Esophagus (tissue), 2 donors: ENCODE data around the gene ARHGEF4. TPM values are rescaled to one million over a fixed set of nuclear protein-coding genes. Genes with fewer than 3 reads are reported as not detected.
"Not testable (repeated sequence)": the region's sequence is repeated elsewhere in the genome, so short reads cannot be mapped to it uniquely, and the experiment has no call there.

Experiments used
- H3K27ac ChIP-seq, 2 donors: one replicate each; pipeline ENCODE4 v1.5.1; 2013; ENCODE audit warnings: low read depth in 2 of 2, mild to moderate bottlenecking in 2 of 2, inconsistent platforms in 1 of 2, low read length in 1 of 2, moderate library complexity in 1 of 2
- H3K27me3 ChIP-seq, 2 donors: one replicate each; pipeline ENCODE4 v1.6.1; 2013; ENCODE audit warnings: low read length in 2 of 2, control low read depth in 1 of 2, mild to moderate bottlenecking in 1 of 2; ENCODE audit not compliant: insufficient read depth in 2 of 2, control insufficient read depth in 1 of 2
- H3K36me3 ChIP-seq, 2 donors: one replicate each; pipeline ENCODE4 v1.6.1; 2013; ENCODE audit warnings: low read length in 1 of 2; ENCODE audit not compliant: control insufficient read depth in 2 of 2, insufficient read depth in 2 of 2
- H3K4me1 ChIP-seq, 2 donors: one replicate each; pipeline ENCODE4 v1.6.1; 2013; ENCODE audit warnings: low read length in 1 of 2; ENCODE audit not compliant: control insufficient read depth in 2 of 2, insufficient read depth in 2 of 2
- H3K4me3 ChIP-seq, 2 donors: one replicate each; pipeline ENCODE4 v1.5.1; 2013; ENCODE audit warnings: low read length in 2 of 2, mild to moderate bottlenecking in 2 of 2, low read depth in 1 of 2, moderate library complexity in 1 of 2
- H3K9me3 ChIP-seq, 2 donors: one replicate each; pipeline ENCODE4 v1.6.1; 2013; ENCODE audit warnings: mild to moderate bottlenecking in 2 of 2, low read depth in 1 of 2, low read length in 1 of 2, moderate library complexity in 1 of 2; ENCODE audit not compliant: control insufficient read depth in 2 of 2, insufficient read depth in 1 of 2
- WGBS, 2 donors: extraction: QIAGEN DNeasy Blood & Tissue Kit; methylation state at CpG; one replicate each; pipeline ENCODE4 v1.1.7; 2013; 5-methylcytosine and 5-hydroxymethylcytosine counted together
- polyA plus RNA-seq, 2 donors: library from polyadenylated mRNA; stranded (reverse); fragments of 200-250 nt; gene quantifications; one replicate each; pipeline ENCODE4 v1.2.3, GENCODE V29; 2013
- donor health status: healthy with polysubstance abuse.
- donor health status: Bipolar disorder and iron deficiency.

Gene ARHGEF4
- polyA plus RNA-seq, 2 donors = 32.2 to 98.9 TPM

- not testable (repeated sequence) for H3K27ac ChIP-seq, H3K4me1 ChIP-seq, H3K27me3 ChIP-seq, H3K9me3 ChIP-seq, H3K4me3 ChIP-seq
- H3K36me3 ChIP-seq = peaks cover 5 to 12% of the 10 kb centered on the region in 2 donors
- WGBS, 2 donors = 94 to 96% methylated on average over 6 of the region's 6 CpGs
These were observed 231.5 kb downstream of the ARHGEF4 start for GRCh38 chr2:131068172-131068571.

GRCh38 chr2:131075578-131075977, 238.9 kb downstream of the ARHGEF4 start:
- H3K9me3 ChIP-seq, H3K27me3 ChIP-seq, H3K4me3 ChIP-seq, H3K4me1 ChIP-seq, H3K27ac ChIP-seq: not testable (repeated sequence)
- WGBS, 2 donors = 97% methylated on average over 15 of the region's 15 CpGs
- H3K36me3 ChIP-seq = peaks cover 0 to 21% of the 10 kb centered on the region in 2 donors

DNA sequence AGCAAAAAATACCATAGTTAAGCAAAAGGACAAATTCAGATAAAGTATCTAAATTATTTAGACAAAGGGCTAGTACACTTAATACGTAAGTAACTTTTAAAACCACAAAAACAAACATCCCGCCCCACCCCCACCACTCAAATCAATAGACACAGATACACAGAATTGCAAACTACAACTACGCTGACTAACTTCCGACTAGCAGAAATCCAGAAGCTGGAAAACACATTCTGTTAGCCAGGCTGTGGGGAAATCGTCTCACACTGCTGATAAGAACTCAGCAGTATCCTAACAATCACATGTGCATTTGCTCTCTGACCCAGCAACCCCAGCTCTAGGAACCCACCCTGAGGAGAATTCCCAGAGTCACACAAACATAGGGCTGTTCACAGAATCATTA, 240.0 kb downstream of the ARHGEF4 start:
- WGBS, 2 donors = 82 to 87% methylated on average over 5 of the region's 5 CpGs
- Histone ChIP-seq H3K27me3 (no peaks in the 10 kb centered on the region), H3K27ac (no peak overlapping the region), H3K36me3 (peaks cover 3 to 20% of the 10 kb centered on the region in 2 donors), H3K9me3 (no peaks in the 10 kb centered on the region), H3K4me1 (peaks cover 3 to 4% of the 10 kb centered on the region in 2 donors), H3K4me3 (no peak overlapping the region)

- Histone ChIP-seq H3K4me3 (no peak overlapping the region), H3K27ac (no peak overlapping the region), H3K4me1 (peaks cover 3 to 4% of the 10 kb centered on the region in 2 donors), H3K9me3 (no peaks in the 10 kb centered on the region), H3K36me3 (peaks cover 7 to 24% of the 10 kb centered on the region in 2 donors), H3K27me3 (no peaks in the 10 kb centered on the region)
- 88 to 90% methylated on average over 11 of the region's 11 CpGs for WGBS, 2 donors
These were observed 240.6 kb downstream of the ARHGEF4 start for GRCh38 chr2:131077182-131077846.

DNA sequence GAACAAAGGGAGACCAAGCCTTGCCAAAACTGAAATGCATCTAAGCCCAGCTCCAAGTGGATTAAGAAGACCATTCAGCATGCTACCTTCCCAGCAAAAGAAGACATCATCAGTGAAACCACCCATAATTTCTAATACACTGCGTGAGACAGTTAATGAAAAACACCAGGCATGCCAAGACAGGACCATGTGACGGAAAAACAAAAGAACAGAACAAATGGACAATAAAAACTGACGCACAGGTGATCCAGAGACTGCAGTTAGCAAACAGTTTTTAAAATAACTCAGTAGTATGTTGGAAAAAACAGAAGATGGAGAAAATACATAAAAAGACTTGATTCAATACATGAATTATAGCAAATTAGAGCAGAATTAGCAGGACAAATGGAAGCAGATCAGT, 241.3 kb downstream of the ARHGEF4 start:
- WGBS, 2 donors = 50 to 51% methylated on average over 3 of the region's 3 CpGs
- Histone ChIP-seq H3K36me3 (peaks cover 7 to 26% of the 10 kb centered on the region in 2 donors), H3K27me3 (no peaks in the 10 kb centered on the region), H3K4me3 (no peak overlapping the region), H3K9me3 (no peaks in the 10 kb centered on the region), H3K27ac (no peak overlapping the region), H3K4me1 (peaks cover 3 to 4% of the 10 kb centered on the region in 2 donors)

GRCh38 chr2:131079931-131080330, 243.2 kb downstream of the ARHGEF4 start:
- peaks cover 7 to 23% of the 10 kb centered on the region in 2 donors for H3K36me3 ChIP-seq
- not testable (repeated sequence) for H3K27ac ChIP-seq, H3K4me1 ChIP-seq, H3K27me3 ChIP-seq, H3K4me3 ChIP-seq, H3K9me3 ChIP-seq
- WGBS, 2 donors = 90 to 92% methylated on average over 6 of the region's 6 CpGs

- Histone ChIP-seq H3K4me3 (no peak overlapping the region), H3K27ac (no peak overlapping the region), H3K36me3 (peaks cover 9 to 17% of the 10 kb centered on the region in 2 donors), H3K27me3 (no peaks in the 10 kb centered on the region), H3K9me3 (no peaks in the 10 kb centered on the region), H3K4me1 (peaks cover 0 to 4% of the 10 kb centered on the region in 2 donors)
- WGBS, 2 donors = 96 to 97% methylated on average over 4 of the region's 4 CpGs
These were observed 244.5 kb downstream of the ARHGEF4 start for GRCh38 chr2:131081190-131081589.

DNA sequence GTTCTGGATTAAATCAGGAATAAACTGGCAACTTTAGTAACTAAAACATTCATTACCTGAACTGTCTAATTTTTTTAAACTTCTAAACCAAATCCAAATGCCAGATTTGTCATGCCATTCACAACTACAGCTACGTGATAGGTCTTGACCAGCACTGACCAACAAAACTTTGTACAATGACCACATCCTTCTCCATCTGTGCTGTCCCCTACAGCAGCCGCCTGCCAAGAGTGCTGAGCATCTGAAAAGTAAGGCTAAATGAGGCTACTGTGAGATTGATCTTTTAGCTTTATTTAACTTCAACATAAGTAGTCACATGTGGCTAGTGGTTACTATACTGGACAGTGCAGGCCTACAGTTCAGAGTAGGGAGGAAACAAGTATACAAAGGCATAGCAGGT, 248.9 kb downstream of the ARHGEF4 start:
- Histone ChIP-seq H3K4me3 (no peak overlapping the region), H3K36me3 (peaks cover 13 to 15% of the 10 kb centered on the region in 2 donors), H3K27me3 (no peaks in the 10 kb centered on the region), H3K9me3 (no peaks in the 10 kb centered on the region), H3K27ac (no peak overlapping the region), H3K4me1 (no peaks in the 10 kb centered on the region)
- WGBS, 2 donors = 69 to 73% methylated on average over 2 of the region's 2 CpGs

DNA sequence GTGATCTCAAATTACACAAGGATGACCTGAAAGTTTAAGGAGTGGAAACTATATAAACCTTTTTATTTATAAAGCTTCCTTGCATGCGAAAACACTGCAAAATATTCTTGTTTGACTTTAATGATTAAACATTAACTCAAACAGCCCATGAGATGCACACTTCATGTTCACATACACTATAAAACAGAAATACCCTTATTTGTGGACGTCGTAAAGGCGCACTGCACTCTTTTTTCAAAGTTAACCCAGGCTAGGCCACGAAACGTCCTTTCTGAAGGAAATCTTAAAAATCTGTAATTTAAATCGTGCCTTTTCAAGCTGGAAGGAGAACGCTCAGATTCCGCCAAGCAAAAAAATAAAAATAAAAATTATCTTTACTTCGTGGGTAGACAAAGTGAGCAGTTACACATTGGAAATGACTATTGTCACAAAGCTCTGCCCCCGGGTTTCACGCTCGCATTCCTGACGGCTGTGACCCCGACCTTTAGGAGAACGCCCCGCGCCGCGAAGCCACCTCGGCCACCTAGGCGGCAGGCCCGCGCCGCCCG, 255.8 kb downstream of the ARHGEF4 start:
- Histone ChIP-seq H3K27ac (peak overlapping the region; percentile 98 to 99), H3K4me1 (no peaks in the 10 kb centered on the region), H3K27me3 (no peaks in the 10 kb centered on the region), H3K4me3 (peak overlapping the region; percentile 76 to 95), H3K36me3 (peaks cover 1 to 3% of the 10 kb centered on the region in 2 donors), H3K9me3 (no peaks in the 10 kb centered on the region)
- 0 to 1% methylated on average over 26 of the region's 26 CpGs for WGBS, 2 donors
